Measurements from ENCODE around the gene ST3GAL5. TPM values are rescaled to one million over a fixed set of nuclear protein-coding genes. Genes with fewer than 3 reads are reported as not detected.

ST3GAL5 gene
- total and polyA plus RNA-seq, 2 of the 8 experiments (the other 6 are each of a cell fraction or from before 2014, with no cell fraction given): 1.9 to 4.5 TPM

DNA sequence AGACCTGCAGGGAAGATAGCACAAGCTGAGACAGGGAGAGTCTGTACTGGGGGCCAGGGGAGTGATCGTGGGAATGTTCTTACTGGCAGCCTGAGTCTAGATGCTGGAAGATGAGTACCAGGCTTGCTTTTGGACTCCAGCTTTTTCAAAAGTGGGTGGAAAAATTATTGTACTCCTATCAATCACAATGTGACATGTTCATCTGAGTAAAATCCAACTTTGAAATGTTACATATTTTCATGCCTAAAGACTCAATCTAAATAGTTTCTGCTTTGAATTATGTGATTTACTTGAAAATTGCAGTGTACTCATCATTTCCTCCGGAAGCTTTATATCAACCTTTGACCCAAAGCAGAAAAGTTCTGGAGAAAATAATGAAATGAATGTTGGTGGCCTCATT is 49.7 kb upstream of the ST3GAL5 start (continued):
- TF ChIP-seq, protein P1, sequence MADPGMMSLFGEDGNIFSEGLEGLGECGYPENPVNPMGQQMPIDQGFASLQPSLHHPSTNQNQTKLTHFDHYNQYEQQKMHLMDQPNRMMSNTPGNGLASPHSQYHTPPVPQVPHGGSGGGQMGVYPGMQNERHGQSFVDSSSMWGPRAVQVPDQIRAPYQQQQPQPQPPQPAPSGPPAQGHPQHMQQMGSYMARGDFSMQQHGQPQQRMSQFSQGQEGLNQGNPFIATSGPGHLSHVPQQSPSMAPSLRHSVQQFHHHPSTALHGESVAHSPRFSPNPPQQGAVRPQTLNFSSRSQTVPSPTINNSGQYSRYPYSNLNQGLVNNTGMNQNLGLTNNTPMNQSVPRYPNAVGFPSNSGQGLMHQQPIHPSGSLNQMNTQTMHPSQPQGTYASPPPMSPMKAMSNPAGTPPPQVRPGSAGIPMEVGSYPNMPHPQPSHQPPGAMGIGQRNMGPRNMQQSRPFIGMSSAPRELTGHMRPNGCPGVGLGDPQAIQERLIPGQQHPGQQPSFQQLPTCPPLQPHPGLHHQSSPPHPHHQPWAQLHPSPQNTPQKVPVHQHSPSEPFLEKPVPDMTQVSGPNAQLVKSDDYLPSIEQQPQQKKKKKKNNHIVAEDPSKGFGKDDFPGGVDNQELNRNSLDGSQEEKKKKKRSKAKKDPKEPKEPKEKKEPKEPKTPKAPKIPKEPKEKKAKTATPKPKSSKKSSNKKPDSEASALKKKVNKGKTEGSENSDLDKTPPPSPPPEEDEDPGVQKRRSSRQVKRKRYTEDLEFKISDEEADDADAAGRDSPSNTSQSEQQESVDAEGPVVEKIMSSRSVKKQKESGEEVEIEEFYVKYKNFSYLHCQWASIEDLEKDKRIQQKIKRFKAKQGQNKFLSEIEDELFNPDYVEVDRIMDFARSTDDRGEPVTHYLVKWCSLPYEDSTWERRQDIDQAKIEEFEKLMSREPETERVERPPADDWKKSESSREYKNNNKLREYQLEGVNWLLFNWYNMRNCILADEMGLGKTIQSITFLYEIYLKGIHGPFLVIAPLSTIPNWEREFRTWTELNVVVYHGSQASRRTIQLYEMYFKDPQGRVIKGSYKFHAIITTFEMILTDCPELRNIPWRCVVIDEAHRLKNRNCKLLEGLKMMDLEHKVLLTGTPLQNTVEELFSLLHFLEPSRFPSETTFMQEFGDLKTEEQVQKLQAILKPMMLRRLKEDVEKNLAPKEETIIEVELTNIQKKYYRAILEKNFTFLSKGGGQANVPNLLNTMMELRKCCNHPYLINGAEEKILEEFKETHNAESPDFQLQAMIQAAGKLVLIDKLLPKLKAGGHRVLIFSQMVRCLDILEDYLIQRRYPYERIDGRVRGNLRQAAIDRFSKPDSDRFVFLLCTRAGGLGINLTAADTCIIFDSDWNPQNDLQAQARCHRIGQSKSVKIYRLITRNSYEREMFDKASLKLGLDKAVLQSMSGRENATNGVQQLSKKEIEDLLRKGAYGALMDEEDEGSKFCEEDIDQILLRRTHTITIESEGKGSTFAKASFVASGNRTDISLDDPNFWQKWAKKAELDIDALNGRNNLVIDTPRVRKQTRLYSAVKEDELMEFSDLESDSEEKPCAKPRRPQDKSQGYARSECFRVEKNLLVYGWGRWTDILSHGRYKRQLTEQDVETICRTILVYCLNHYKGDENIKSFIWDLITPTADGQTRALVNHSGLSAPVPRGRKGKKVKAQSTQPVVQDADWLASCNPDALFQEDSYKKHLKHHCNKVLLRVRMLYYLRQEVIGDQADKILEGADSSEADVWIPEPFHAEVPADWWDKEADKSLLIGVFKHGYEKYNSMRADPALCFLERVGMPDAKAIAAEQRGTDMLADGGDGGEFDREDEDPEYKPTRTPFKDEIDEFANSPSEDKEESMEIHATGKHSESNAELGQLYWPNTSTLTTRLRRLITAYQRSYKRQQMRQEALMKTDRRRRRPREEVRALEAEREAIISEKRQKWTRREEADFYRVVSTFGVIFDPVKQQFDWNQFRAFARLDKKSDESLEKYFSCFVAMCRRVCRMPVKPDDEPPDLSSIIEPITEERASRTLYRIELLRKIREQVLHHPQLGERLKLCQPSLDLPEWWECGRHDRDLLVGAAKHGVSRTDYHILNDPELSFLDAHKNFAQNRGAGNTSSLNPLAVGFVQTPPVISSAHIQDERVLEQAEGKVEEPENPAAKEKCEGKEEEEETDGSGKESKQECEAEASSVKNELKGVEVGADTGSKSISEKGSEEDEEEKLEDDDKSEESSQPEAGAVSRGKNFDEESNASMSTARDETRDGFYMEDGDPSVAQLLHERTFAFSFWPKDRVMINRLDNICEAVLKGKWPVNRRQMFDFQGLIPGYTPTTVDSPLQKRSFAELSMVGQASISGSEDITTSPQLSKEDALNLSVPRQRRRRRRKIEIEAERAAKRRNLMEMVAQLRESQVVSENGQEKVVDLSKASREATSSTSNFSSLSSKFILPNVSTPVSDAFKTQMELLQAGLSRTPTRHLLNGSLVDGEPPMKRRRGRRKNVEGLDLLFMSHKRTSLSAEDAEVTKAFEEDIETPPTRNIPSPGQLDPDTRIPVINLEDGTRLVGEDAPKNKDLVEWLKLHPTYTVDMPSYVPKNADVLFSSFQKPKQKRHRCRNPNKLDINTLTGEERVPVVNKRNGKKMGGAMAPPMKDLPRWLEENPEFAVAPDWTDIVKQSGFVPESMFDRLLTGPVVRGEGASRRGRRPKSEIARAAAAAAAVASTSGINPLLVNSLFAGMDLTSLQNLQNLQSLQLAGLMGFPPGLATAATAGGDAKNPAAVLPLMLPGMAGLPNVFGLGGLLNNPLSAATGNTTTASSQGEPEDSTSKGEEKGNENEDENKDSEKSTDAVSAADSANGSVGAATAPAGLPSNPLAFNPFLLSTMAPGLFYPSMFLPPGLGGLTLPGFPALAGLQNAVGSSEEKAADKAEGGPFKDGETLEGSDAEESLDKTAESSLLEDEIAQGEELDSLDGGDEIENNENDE (IDR thresholded peaks at IDR 0.05; ENCODE audit: insufficient replicate concordance, low read length): no peak
- TF ChIP-seq TCF12 (IDR thresholded peaks at IDR 0.05; ENCODE audit: low read depth, low read length): no peak
- no peak for TF ChIP-seq PHF8 (conservative IDR thresholded peaks at IDR 0.05; ENCODE audit: low read depth, low read length)
- TF ChIP-seq JUND (IDR thresholded peaks at IDR 0.05; ENCODE audit: low read length): no peak
- no peak for TF ChIP-seq HDAC2 (IDR thresholded peaks at IDR 0.05; ENCODE audit: borderline replicate concordance in 1 of 2, low read depth in 2 of 2, low read length in 2 of 2)
- TF ChIP-seq CBX5 (IDR thresholded peaks at IDR 0.05; ENCODE audit: low read depth, low read length): no peak

All from H1 (cell line).